DOHH2 (cell line): ENCODE measurements around the gene GSTM4.
"Not testable (repeated sequence)": the region's sequence is repeated elsewhere in the genome, so short reads cannot be mapped to it uniquely, and the experiment has no call there.

Experiments
- H3F3A ChIP-seq: fragments of 200-600 bp; sonication (generic), shearing (Covaris generic); 2 replicates; pipeline ENCODE4 v1.6.0; 2016; ENCODE audit warnings: antibody characterized with exemption, mild to moderate bottlenecking; ENCODE audit not compliant: control insufficient read depth, insufficient read depth
- H3K27ac ChIP-seq: fragments of 200-600 bp; sonication (generic); 2 replicates; pipeline ENCODE4 v1.5.1; 2014; ENCODE audit warnings: low read depth, mild to moderate bottlenecking, low read length, moderate library complexity
- H3K27me3 ChIP-seq: fragments of 200-600 bp; sonication (generic); 2 replicates; pipeline ENCODE4 v1.6.1; 2014; ENCODE audit warnings: mild to moderate bottlenecking, low read length, mixed read lengths; ENCODE audit not compliant: control insufficient read depth
- H3K36me3 ChIP-seq: fragments of 200-600 bp; sonication (generic); 2 replicates; pipeline ENCODE4 v1.6.1; 2014; ENCODE audit warnings: mild to moderate bottlenecking, low read length, moderate library complexity, mixed read lengths; ENCODE audit not compliant: control insufficient read depth
- H3K4me1 ChIP-seq: fragments of 200-600 bp; sonication (generic); 2 replicates; pipeline ENCODE4 v1.6.1; 2014; ENCODE audit warnings: mild to moderate bottlenecking, low read length, mixed read lengths; ENCODE audit not compliant: control insufficient read depth
- H3K4me2 ChIP-seq: fragments of 200-600 bp; sonication (generic); 2 replicates; pipeline ENCODE4 v1.6.0; 2014; ENCODE audit warnings: mild to moderate bottlenecking, low read length, moderate library complexity
- H3K4me3 ChIP-seq: fragments of 200-600 bp; sonication (generic); 2 replicates; pipeline ENCODE4 v1.5.1; 2014; ENCODE audit warnings: mild to moderate bottlenecking, low read length, mixed read lengths
- H3K79me2 ChIP-seq: fragments of 200-600 bp; sonication (generic); 2 replicates; pipeline ENCODE4 v1.6.1; 2014; ENCODE audit warnings: mild to moderate bottlenecking, low read length, mixed read lengths; ENCODE audit not compliant: control insufficient read depth
- H3K9me2 ChIP-seq: fragments of 200-600 bp; sonication (generic); replicated peaks from 2 replicates; pipeline ENCODE4 v1.6.1; 2014; ENCODE audit warnings: mild to moderate bottlenecking, low read length, mixed read lengths; ENCODE audit not compliant: control insufficient read depth
- H3K9me3 ChIP-seq: fragments of 200-600 bp; sonication (generic); 2 replicates; pipeline ENCODE4 v1.6.1; 2014; ENCODE audit warnings: antibody characterized with exemption, low read length, mixed read lengths; ENCODE audit not compliant: control insufficient read depth, insufficient read depth
- H4K20me1 ChIP-seq: fragments of 200-600 bp; sonication (generic); 2 replicates; pipeline ENCODE4 v1.6.0; 2014; ENCODE audit warnings: low read depth, mild to moderate bottlenecking, antibody characterized with exemption, low read length, moderate library complexity; ENCODE audit not compliant: control insufficient read depth, insufficient read depth
- CTCF ChIP-seq: fragments of 200-600 bp; sonication (generic); IDR thresholded peaks from one replicate; pipeline ENCODE4 v1.5.1; 2014; ENCODE audit warnings: antibody characterized with exemption, mild to moderate bottlenecking, low read depth, low read length; ENCODE audit not compliant: poor library complexity, severe bottlenecking
- EZH2phosphoT487 ChIP-seq: fragments of 200-600 bp; sonication (generic); IDR thresholded peaks from 2 replicates; pipeline ENCODE4 v1.6.1; 2017; ENCODE audit warnings: borderline replicate concordance, mild to moderate bottlenecking, antibody characterized with exemption, low read length, moderate library complexity, mixed read lengths

GSTM4 gene

DNA sequence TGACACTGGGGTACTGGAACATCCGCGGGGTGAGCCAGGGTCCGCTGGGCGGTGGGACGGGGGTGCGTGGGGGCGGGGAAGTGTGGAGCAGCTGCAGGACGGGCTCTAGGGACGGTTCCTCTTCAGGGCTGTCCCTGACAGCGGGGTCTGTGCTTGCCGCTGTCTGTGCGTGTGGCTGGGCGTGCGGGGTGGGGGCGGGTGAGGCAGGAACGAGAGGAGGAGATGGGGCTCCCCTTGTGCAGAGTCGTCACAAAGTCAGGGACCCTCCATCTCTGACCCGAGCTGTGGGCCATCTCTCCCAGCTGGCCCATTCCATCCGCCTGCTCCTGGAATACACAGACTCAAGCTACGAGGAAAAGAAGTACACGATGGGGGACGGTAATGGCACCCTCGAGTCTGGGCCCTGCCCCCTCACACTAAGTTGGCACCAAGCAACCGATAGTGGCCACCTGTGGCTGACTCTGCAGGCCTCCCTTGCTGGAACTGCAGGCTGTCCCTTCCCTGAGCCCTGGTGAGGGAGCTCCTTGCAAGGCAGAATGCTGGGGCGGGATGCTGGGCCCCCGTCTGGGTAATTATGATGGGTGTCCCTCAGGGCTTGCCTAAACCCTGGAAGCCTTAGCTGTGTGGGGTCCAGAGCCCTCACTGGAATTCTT, 12.3 kb downstream of the GSTM4 start:
- Histone ChIP-seq H3K79me2 (no peaks in the 10 kb centered on the region), H3K4me1 (peaks cover 4% of the 10 kb centered on the region; the same call in 1 of the 2 replicates), H3K36me3 (no peaks in the 10 kb centered on the region), H3K9me2 (no peaks in the 10 kb centered on the region), H3K4me2 (peak overlapping the region; percentile 44), H4K20me1 (no peaks in the 10 kb centered on the region), H3F3A (no peaks in the 10 kb centered on the region), H3K9me3 (no peaks in the 10 kb centered on the region), H3K27me3 (peaks cover 2% of the 10 kb centered on the region; the same call in 1 of the 2 replicates), H3K4me3 (peak overlapping the region; percentile 26), H3K27ac (no peak overlapping the region)
- TF ChIP-seq EZH2phosphoT487 (no peak), CTCF (no peak)

GRCh38 chr1:109669246-109669948, 13.5 kb downstream of the GSTM4 start:
- Histone ChIP-seq H3K4me3 (no peak overlapping the region), H3K27me3 (peaks cover 2% of the 10 kb centered on the region; the same call in 1 of the 2 replicates), H3F3A (no peaks in the 10 kb centered on the region), H3K27ac (no peak overlapping the region), H3K4me1 (peaks cover 4% of the 10 kb centered on the region; the same call in 1 of the 2 replicates), H3K79me2 (no peaks in the 10 kb centered on the region), H3K4me2 (no peak overlapping the region), H3K36me3 (no peaks in the 10 kb centered on the region), H3K9me2 (no peaks in the 10 kb centered on the region), H3K9me3 (no peaks in the 10 kb centered on the region), H4K20me1 (no peaks in the 10 kb centered on the region)
- TF ChIP-seq CTCF (no peak), EZH2phosphoT487 (no peak)

DNA sequence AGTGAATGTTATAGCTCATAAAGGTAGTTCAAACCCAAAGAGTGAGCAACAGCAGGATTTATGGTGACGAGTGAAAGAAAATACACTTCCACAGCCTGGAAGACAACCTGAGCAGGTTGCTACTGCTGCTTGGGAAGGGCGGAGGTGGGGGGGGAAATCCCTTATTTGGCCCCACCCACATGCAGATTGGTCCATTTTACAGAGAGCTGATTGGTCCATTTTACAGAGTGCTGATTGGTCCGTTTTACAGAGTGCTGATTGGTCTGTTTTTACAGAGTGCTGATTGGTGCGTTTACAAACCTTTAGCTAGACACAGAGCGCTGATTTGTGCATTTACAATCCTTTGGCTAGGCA, 14.0 kb downstream of the GSTM4 start:
- H3K9me3 ChIP-seq, H3K27ac ChIP-seq, H3K9me2 ChIP-seq, H3K4me3 ChIP-seq, H3K79me2 ChIP-seq, H3K4me1 ChIP-seq, H3K36me3 ChIP-seq, H3K27me3 ChIP-seq, H4K20me1 ChIP-seq, H3K4me2 ChIP-seq, H3F3A ChIP-seq: not testable (repeated sequence)

- Histone ChIP-seq H4K20me1 (no peaks in the 10 kb centered on the region), H3K27me3 (peaks cover 2% of the 10 kb centered on the region; the same call in 1 of the 2 replicates), H3K9me3 (no peaks in the 10 kb centered on the region), H3K27ac (no peak overlapping the region), H3K79me2 (no peaks in the 10 kb centered on the region), H3K4me3 (no peak overlapping the region), H3K4me2 (no peak overlapping the region), H3K36me3 (no peaks in the 10 kb centered on the region), H3F3A (no peaks in the 10 kb centered on the region), H3K9me2 (no peaks in the 10 kb centered on the region), H3K4me1 (peaks cover 4% of the 10 kb centered on the region; the same call in 1 of the 2 replicates)
- TF ChIP-seq EZH2phosphoT487 (no peak), CTCF (no peak)
These were observed 15.2 kb downstream of the GSTM4 start for GRCh38 chr1:109671067-109671466.

GRCh38 chr1:109673861-109674260, 18.0 kb downstream of the GSTM4 start:
- not testable (repeated sequence) for H3F3A ChIP-seq, H3K9me2 ChIP-seq, H3K79me2 ChIP-seq, H3K9me3 ChIP-seq, H3K27ac ChIP-seq, H3K36me3 ChIP-seq, H3K4me2 ChIP-seq, H3K27me3 ChIP-seq, H3K4me1 ChIP-seq, H3K4me3 ChIP-seq, H4K20me1 ChIP-seq
